GM23338 (cell line): Measurements from ENCODE around the gene TMEM107. TPM values are rescaled to one million over a fixed set of nuclear protein-coding genes. Genes with fewer than 3 reads are reported as not detected.

Source experiments
- ATAC-seq: fragments of 200-7000 bp; cut with Tn5 transposase; 3 replicates; pipeline ENCODE4 v1.9.1; 2020
- DNase-seq: peaks from one replicate; pipeline ENCODE4 v3.0.0-alpha.2; 2015; ENCODE audit warnings: low spot score
- H2AFZ ChIP-seq: fragments of 200-600 bp; sonication (generic); 2 replicates; pipeline ENCODE4 v1.8.0; 2016; ENCODE audit warnings: antibody characterized with exemption, mild to moderate bottlenecking, moderate library complexity
- H3F3A ChIP-seq: fragments of 200-600 bp; sonication (generic); replicated peaks from 2 replicates; pipeline ENCODE4 v1.8.0; 2017; ENCODE audit warnings: antibody characterized with exemption, mixed run types, low read depth
- H3K27ac ChIP-seq: fragments of 200-600 bp; sonication (generic); 2 replicates; pipeline ENCODE4 v1.6.1; 2016; ENCODE audit warnings: low read depth
- H3K27me3 ChIP-seq: fragments of 200-600 bp; sonication (generic); 2 replicates; pipeline ENCODE4 v1.8.0; 2016; ENCODE audit warnings: mild to moderate bottlenecking, mixed run types, moderate library complexity; ENCODE audit not compliant: insufficient read depth
- H3K36me3 ChIP-seq: fragments of 200-600 bp; sonication (generic); 2 replicates; pipeline ENCODE4 v1.8.0; 2016; ENCODE audit warnings: mild to moderate bottlenecking; ENCODE audit not compliant: insufficient read depth
- H3K4me1 ChIP-seq: fragments of 200-600 bp; sonication (generic); 2 replicates; pipeline ENCODE4 v1.8.0; 2016; ENCODE audit warnings: mild to moderate bottlenecking, moderate library complexity; ENCODE audit not compliant: insufficient read depth
- H3K4me2 ChIP-seq: fragments of 200-600 bp; sonication (generic); 2 replicates; pipeline ENCODE4 v1.7.1; 2017; ENCODE audit warnings: mixed run types
- H3K4me3 ChIP-seq: fragments of 200-600 bp; sonication (generic); 2 replicates; pipeline ENCODE4 v1.6.1; 2016; ENCODE audit warnings: mixed run types
- H3K79me2 ChIP-seq: fragments of 200-600 bp; sonication (generic); replicated peaks from 2 replicates; pipeline ENCODE4 v1.8.0; 2017; ENCODE audit warnings: mild to moderate bottlenecking; ENCODE audit not compliant: insufficient read depth
- H3K9me2 ChIP-seq: fragments of 200-600 bp; sonication (generic); 2 replicates; pipeline ENCODE4 v1.8.0; 2017; ENCODE audit not compliant: insufficient read depth
- H4K20me1 ChIP-seq: fragments of 200-600 bp; sonication (generic); replicated peaks from 2 replicates; pipeline ENCODE4 v1.8.0; 2017; ENCODE audit warnings: mild to moderate bottlenecking; ENCODE audit not compliant: insufficient read depth
- H3K27ac Mint-ChIP-seq: 2 replicates; pipeline ENCODE4 v1.8.0; 2020; ENCODE audit warnings: inconsistent platforms, mild to moderate bottlenecking, moderate library complexity, mixed read lengths
- H3K27me3 Mint-ChIP-seq: 3 replicates; pipeline ENCODE4 v1.8.0; 2022; ENCODE audit warnings: low read depth, mild to moderate bottlenecking, moderate library complexity, mixed read lengths, inconsistent platforms; ENCODE audit not compliant: insufficient read depth, poor library complexity
- H3K36me3 Mint-ChIP-seq: 3 replicates; pipeline ENCODE4 v1.8.0; 2021; ENCODE audit warnings: low read depth, mild to moderate bottlenecking, inconsistent platforms, moderate library complexity, mixed read lengths
- H3K4me1 Mint-ChIP-seq: 3 replicates; pipeline ENCODE4 v1.8.0; 2020; ENCODE audit warnings: mild to moderate bottlenecking, inconsistent platforms, mixed read lengths
- H3K4me3 Mint-ChIP-seq: 3 replicates; pipeline ENCODE4 v1.8.0; 2021; ENCODE audit warnings: moderate library complexity, mild to moderate bottlenecking, inconsistent platforms, mixed read lengths
- H3K9me3 Mint-ChIP-seq: 3 replicates; pipeline ENCODE4 v1.8.0; 2020; ENCODE audit warnings: moderate library complexity, mild to moderate bottlenecking, inconsistent platforms, mixed read lengths
- EZH2 ChIP-seq: fragments of 200-600 bp; sonication (generic); IDR thresholded peaks from one replicate; pipeline ENCODE4 v1.8.0; 2017; ENCODE audit warnings: antibody characterized with exemption, mild to moderate bottlenecking, low read depth; ENCODE audit not compliant: unreplicated experiment
- EZH2phosphoT487 ChIP-seq: fragments of 200-600 bp; sonication (generic); IDR thresholded peaks from one replicate; pipeline ENCODE4 v1.8.1; 2018; ENCODE audit warnings: antibody characterized with exemption; ENCODE audit not compliant: unreplicated experiment
- polyA plus RNA-seq: library from polyadenylated mRNA; unstranded; fragments of >200 nt; fragmentation: Nextera tagmentation; extraction: Ambion mirVana; gene quantifications from 2 replicates; pipeline ENCODE4 v1.2.1, GENCODE V29; 2016
- total RNA-seq: library from RNA; depleted of rRNA; stranded (reverse); fragments of >200 nt; shearing (Covaris generic); gene quantifications from 2 replicates; pipeline ENCODE4 v1.2.3, GENCODE V29; 2014
- TF ChIP-seq, protein P1 (sequence below): IDR thresholded peaks from 2 replicates; pipeline ENCODE4 v1.6.1; 2016; ENCODE audit warnings: antibody characterized with exemption

Gene TMEM107
- total and polyA plus RNA-seq, 2 experiments from 2014 or later = 10.8 to 20.4 TPM

DNA sequence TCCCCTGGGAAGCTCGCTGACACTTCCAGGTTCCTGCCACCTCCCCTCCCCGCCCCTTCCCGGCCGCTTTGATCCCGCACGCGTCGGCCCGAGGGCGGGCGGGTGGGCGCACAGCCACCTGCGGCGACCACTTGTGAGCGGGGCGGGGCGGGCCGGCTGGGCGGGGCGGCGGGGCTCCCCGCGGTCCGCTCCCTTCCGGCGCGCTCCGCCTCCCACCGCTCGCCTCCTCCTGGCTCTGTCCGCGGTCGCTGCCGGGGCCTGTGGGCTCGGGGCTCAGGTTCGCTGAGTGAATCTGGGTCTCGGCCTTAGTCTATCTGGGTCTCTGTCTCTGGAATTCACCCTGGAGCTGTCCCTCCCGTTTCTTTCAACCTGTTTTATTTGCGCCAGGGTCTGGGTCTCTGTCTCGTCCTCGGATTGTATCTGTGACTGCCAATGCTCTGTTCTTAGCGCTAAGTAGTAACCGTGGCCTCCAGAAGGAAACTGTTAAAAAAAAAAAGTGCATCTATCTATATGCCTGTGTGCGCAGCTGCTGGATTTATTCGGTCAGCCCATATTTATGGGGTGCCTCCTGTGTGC, 49.6 kb downstream of the TMEM107 start:
- H3K36me3 ChIP-seq = no peaks in the 10 kb centered on the region
- no peaks in the 10 kb centered on the region for H3K79me2 ChIP-seq
- H3K9me2 ChIP-seq = no peaks in the 10 kb centered on the region
- no peak overlapping the region for H3K27ac Mint-ChIP-seq
- ATAC-seq (peak; percentile 13), DNase-seq (peak; percentile 69)
- peaks cover 26% of the 10 kb centered on the region for H3K4me1 ChIP-seq
- H3K4me3 ChIP-seq = peak overlapping the region; percentile 66
- H3K27me3 ChIP-seq = peaks cover 93% of the 10 kb centered on the region
- H3F3A ChIP-seq = peaks cover 18% of the 10 kb centered on the region
- no peaks in the 10 kb centered on the region; the same call in 1 of the 3 replicates for H3K36me3 Mint-ChIP-seq
- H3K9me3 Mint-ChIP-seq = peaks cover 7% of the 10 kb centered on the region; the same call in 2 of the 3 replicates
- H2AFZ ChIP-seq = peak overlapping the region; percentile 100
- peak overlapping the region; percentile 95 for H3K4me2 ChIP-seq
- H3K27ac ChIP-seq = no peak overlapping the region
- peaks cover 6% of the 10 kb centered on the region; the same call in 1 of the 2 replicates for H4K20me1 ChIP-seq
- H3K4me1 Mint-ChIP-seq = peaks cover 29% of the 10 kb centered on the region
- H3K4me3 Mint-ChIP-seq = peak overlapping the region; percentile 85
- peaks cover 79% of the 10 kb centered on the region for H3K27me3 Mint-ChIP-seq
- peak; percentile 53 for TF ChIP-seq EZH2
- TF ChIP-seq, protein P1, sequence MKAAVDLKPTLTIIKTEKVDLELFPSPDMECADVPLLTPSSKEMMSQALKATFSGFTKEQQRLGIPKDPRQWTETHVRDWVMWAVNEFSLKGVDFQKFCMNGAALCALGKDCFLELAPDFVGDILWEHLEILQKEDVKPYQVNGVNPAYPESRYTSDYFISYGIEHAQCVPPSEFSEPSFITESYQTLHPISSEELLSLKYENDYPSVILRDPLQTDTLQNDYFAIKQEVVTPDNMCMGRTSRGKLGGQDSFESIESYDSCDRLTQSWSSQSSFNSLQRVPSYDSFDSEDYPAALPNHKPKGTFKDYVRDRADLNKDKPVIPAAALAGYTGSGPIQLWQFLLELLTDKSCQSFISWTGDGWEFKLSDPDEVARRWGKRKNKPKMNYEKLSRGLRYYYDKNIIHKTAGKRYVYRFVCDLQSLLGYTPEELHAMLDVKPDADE = no peak

DNA sequence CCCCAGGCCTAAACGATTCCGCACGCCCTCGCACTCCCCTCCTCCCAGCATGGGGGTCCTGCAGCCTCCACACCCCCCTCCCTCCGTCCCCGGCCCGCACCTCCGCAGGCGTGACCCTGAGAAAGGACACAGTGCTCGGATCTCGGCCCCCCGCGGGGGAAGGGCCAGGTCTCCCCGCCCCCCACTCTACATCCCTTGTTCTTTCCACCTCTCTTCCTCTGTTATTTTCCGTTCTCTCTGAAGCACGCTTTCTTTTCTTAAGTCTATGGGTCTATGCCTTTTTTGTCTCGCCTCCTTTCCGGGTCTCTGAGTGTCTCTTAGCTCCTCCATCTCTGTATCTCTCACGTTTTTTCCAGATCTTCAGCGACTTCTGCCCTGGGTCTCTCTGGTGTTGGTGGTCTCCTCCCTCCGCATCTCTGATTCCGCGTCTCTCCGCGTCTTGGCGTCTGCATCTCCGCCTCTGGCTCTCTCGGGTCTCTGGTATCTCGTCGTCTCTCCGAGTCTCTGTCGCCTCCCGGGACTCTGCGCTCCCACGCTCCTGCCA, 50.2 kb downstream of the TMEM107 start:
- H3K4me3 ChIP-seq = peak overlapping the region; percentile 66
- peak overlapping the region; percentile 94 for H3K4me2 ChIP-seq
- H3K9me3 Mint-ChIP-seq = peaks cover 7% of the 10 kb centered on the region; the same call in 2 of the 3 replicates
- H3K4me3 Mint-ChIP-seq = peak overlapping the region; percentile 83
- no peaks in the 10 kb centered on the region for H3K79me2 ChIP-seq
- no peaks in the 10 kb centered on the region; the same call in 1 of the 3 replicates for H3K36me3 Mint-ChIP-seq
- H3K27ac Mint-ChIP-seq = no peak overlapping the region
- peaks cover 81% of the 10 kb centered on the region for H3K27me3 Mint-ChIP-seq
- no peaks in the 10 kb centered on the region for H3K36me3 ChIP-seq
- peaks cover 30% of the 10 kb centered on the region for H3K4me1 Mint-ChIP-seq
- H3K9me2 ChIP-seq = no peaks in the 10 kb centered on the region
- DNase-seq (peak; percentile 75), ATAC-seq (no peak; the same call in 2 of the 3 replicates)
- peaks cover 6% of the 10 kb centered on the region; the same call in 1 of the 2 replicates for H4K20me1 ChIP-seq
- H3K4me1 ChIP-seq = peaks cover 26% of the 10 kb centered on the region
- H3K27me3 ChIP-seq = peaks cover 88% of the 10 kb centered on the region
- H3F3A ChIP-seq = peaks cover 18% of the 10 kb centered on the region
- H3K27ac ChIP-seq = no peak overlapping the region
- no peak for TF ChIP-seq EZH2phosphoT487
- TF ChIP-seq EZH2 = peak; percentile 45
- TF ChIP-seq, protein P1 = no peak
- peak overlapping the region; percentile 100 for H2AFZ ChIP-seq
